HG03025 (cell line): ENCODE measurements around the gene TRPC5OS.

Experiments used
- ATAC-seq: cut with Tn5 transposase; IDR thresholded peaks from one replicate; pipeline ENCODE4 v1.9.1; 2021; ENCODE audit warnings: mild to moderate bottlenecking, moderate library complexity; ENCODE audit not compliant: unreplicated experiment, low FRiP score

TRPC5OS gene

DNA sequence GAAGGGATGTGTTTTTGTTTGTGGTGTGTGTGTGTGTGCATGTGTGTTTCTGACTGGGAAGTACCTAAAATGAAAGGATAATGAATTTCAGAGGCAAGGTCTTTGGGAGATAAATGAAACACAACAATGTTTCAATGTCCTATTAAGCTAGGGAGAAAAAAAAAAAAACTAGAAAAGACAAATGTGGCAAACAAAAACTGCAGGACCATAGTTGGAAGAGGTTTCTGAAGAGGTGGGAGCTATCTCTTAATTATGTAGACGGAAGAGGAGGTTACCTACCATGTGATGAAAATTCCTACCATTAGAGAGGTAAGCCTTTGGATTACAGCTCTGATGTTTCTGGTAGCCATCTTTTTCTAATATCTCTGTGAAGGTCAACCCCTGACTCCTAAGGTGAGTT, at the start of gene TRPC5OS:
TRPC5OS (plus strand) TSS at position 301 of the 400 bp plus-strand sequence. CDS start 25,669 bp downstream, outside the sequence.
- no peak for ATAC-seq

DNA sequence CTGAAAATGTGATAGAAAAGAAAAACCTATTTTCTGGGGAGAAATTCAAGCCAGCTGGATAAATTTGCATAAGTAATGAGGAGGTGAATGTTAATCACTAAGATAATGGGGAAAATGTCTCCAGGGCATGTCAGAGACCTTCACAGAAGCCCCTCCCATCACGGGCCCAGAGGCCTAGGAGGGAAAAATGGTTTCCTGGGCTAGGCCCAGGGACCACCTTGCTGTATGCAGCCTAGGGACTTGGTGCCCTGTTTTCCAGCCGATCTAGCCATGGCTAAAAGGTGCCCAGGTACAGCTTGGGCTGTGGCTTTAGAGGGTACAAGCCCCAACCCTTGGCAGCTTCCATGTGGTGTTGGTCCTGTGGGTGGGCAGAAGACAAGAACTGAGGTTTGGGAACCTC, 46.6 kb upstream of the TRPC5OS start:
- no peak for ATAC-seq

GRCh38 chrX:111830571-111830970, 45.4 kb upstream of the TRPC5OS start:
- no peak for ATAC-seq

GRCh38 chrX:111831343-111831742, 44.6 kb upstream of the TRPC5OS start:
- ATAC-seq, result no peak

- ATAC-seq, result no peak
Observed at GRCh38 chrX:111837197-111837596, 38.8 kb upstream of the TRPC5OS start.

GRCh38 chrX:111847491-111848133, 28.4 kb upstream of the TRPC5OS start:
- no peak for ATAC-seq

GRCh38 chrX:111848541-111848940, 27.4 kb upstream of the TRPC5OS start:
- no peak for ATAC-seq

DNA sequence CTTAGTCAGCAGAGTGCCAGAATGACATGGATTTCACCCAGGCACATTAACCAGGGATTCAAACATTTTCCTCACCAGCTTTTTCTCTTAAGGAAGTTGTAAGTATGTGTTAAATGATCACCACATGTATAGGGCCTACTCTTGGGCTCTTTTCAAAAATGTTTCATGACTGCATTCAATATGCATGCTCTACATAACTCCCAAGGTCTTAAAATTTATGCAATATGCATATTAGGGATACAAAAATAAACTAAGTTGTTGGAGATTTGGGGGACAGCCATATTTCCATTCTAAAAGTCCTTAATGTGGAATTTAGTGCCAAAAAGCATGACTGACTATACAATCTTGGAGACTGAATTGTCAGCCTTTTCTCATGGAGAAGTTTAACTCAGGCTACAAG, 25.0 kb upstream of the TRPC5OS start:
- no peak for ATAC-seq

DNA sequence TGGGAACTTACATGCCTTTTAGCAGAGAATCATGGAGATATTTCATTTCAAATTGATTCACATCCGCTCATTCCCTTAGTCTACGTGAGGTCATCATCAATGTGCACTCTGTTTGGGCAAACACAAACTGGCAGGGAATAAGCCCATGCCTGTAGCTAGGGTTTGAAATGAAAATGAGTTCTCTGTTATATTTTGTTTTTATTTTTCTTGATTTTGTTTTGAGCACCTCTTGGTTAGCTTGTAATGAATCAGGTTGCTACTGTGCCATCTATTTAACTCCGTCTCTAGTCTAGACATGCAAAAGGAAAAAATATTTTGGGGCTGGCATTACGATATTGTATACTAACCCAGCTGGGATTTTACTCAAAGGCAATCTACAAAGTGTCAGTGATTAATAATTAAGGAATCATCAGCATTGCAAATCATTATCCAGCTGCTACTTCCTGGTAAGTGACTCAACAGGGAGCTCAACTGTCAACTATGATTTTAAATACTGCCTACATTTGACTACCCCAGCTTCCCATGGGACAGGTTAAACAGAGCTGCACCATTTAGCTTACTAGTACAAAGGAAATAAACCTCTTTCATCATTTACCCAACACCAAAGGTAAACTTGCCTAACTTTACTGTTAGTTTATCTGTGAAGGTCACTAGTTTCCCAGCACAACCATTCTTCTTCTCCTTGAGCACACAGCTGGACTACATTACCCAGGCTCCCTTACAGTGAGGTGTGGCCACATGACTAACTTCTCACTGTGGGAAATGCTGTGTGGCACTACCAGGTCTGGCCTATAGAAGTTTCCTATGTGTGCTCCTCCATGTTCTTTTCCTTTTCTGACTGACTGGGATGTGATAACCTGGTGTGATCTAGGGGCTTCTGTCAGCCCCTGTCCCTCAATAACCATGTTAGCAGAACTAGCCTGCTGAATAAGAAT, 21.2 kb upstream of the TRPC5OS start:
- no peak for ATAC-seq

GRCh38 chrX:111857534-111858060, 18.4 kb upstream of the TRPC5OS start:
- ATAC-seq, result no peak

DNA sequence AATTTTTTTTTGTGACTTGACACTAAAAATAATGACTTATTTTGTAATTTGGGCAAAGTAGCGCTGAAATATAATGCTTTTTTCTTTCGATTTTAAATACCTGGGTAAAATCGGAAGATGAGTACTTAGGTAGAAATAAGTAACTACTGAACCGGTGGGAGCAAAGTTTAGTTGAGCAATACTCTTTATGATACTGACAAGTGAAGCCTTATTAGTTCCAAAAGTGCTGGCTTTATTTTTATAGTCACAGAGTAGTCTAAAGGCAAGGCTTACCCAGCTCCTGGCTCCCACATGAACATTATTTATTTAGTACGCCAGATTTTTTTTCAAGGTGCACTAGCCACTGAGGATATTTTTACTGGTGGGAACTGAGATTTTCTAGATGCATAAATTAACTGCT, 14.4 kb upstream of the TRPC5OS start:
- no peak for ATAC-seq

GRCh38 chrX:111867236-111867635, 8.7 kb upstream of the TRPC5OS start:
- ATAC-seq, result no peak

GRCh38 chrX:111868726-111869638, 7.0 kb upstream of the TRPC5OS start:
- peak; percentile 55 for ATAC-seq

GRCh38 chrX:111869639-111870034, 6.3 kb upstream of the TRPC5OS start:
- peak; percentile 65 for ATAC-seq

- no peak for ATAC-seq
Observed at GRCh38 chrX:111874241-111874640, 1.7 kb upstream of the TRPC5OS start.

DNA sequence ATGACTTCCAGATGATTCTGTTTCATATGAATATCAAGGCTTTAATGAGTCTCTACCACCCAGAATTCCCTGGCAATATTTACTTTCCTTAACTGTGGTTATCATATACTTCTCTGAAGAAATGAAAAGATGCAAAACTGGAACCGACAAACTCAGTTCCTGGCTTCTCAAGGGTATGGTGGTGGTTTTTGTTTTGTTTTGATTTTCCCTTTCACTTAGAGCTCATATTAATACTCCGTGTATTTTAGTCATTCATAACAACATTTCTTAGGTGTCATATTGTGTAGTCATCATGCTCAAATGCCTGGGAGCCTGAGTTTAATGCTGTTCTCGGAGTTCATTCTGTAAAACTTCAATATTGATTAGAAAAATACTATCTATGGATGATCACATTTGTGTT, 665 bp downstream of the TRPC5OS start:
- ATAC-seq, result no peak

GRCh38 chrX:111877681-111878080, 1.7 kb downstream of the TRPC5OS start:
- ATAC-seq, result no peak

- no peak for ATAC-seq
Observed at GRCh38 chrX:111880735-111881134, 4.8 kb downstream of the TRPC5OS start.

DNA sequence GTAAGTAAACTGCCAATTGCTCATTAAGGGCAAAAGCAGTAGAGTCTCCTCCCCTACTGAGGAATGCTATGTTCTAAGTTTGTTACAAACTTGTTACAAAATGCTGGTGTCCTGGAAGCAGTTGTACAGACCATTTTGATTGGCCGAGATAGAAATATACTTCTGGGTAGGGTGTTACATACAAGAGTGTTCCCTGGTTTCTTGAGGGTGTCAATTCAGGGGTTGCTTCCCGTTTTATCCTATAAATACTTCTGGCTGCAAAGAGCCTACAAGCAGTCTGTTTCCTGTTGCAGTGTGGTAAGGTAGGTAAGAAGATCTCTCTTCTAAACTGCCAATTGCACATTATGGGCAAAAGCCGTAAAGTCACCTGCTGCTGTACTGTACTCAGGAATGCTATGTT, 5.7 kb downstream of the TRPC5OS start:
- no peak for ATAC-seq

GRCh38 chrX:111886678-111887077, 10.7 kb downstream of the TRPC5OS start:
- ATAC-seq, result no peak
